Left renal cortex interstitium (tissue), 4 donors: Measurements from ENCODE around the gene RPS6KA1. TPM values are rescaled to one million over a fixed set of nuclear protein-coding genes. Genes with fewer than 3 reads are reported as not detected.
A peak's percentile ranks its signal among the peaks of the same experiment; 100 is the strongest.
"Not testable (repeated sequence)": the region's sequence is repeated elsewhere in the genome, so short reads cannot be mapped to it uniquely, and the experiment has no call there.

Source experiments
- DNase-seq, 4 donors: peaks; one replicate each; pipeline ENCODE4 v3.0.0-alpha.2; 2013; ENCODE audit warnings: low read depth in 4 of 4, low spot score in 2 of 4, missing footprints in 1 of 4
- polyA plus RNA-seq, 4 donors: library from polyadenylated mRNA; unstranded; fragments of 120-200 nt; gene quantifications; one replicate each; pipeline ENCODE4 v1.2.1, GENCODE V29; 2013; ENCODE audit not compliant: insufficient read length in 4 of 4

Gene RPS6KA1
- polyA plus RNA-seq, result 10 to 100 TPM; 20.3 to 30.2 (median 21.8) TPM

DNA sequence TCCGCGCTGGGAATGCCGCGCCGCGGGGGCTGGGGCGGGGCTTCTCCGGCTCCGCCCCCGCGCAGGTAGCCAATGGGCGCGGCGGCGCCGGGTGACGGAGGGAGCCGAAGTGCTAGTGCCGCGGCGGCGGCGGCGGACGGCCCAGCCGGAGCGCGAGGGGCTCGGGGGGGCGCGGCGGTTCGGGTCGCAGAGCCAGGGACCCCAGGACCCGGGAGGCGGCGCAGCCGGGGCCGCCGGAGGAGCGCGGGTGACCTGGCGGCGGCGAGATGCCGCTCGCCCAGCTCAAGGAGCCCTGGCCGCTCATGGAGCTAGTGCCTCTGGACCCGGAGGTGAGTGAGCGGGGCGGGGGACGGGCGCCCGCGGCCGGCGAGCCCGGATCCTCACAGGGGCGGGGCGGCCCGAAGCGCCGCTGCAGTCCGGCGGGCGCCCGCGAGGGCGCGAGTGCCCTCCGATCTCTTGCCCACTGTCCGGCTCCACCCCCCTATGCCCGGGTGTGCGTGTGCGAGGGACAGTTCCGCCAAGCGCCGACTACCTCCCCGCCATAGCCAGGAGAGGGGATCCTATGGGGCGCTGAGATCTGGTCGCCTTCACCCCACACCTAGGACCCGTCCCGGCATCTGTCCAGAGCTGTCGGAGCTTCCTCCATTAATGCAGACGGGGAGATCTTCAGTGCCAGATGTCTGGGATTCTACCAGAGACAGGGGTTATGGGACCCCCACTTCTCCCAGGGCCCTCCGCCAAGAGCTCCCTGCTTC lies at the start of gene RPS6KA1:
Gene RPS6KA1, plus strand, starts transcription at position 107 of the 755 bp plus-strand sequence. Its CDS starts 160 bp downstream, at position 267.
- DNase-seq, result peak in 2 of 4 donors; percentile 48 to 56

DNA sequence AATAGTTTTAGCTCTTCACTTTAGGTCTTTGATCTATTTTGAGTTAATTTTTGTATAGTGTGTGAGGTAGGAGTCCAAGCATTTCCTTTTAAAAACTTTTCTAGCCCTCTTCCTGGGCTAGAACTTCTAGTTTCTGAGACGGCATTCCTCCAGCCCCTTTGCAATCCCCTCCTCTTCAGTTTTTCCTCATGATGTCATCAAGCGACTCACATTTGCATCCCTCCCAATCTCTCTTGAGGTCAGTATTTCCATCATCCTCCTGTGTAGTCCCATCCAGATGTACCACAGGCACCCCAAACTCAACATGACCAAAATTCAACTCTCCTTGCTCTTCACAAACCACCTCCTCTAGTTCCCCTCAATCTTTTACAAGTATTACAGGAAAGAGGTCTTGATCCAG lies 46.6 kb upstream of the RPS6KA1 start:
- no peak for DNase-seq

DNA sequence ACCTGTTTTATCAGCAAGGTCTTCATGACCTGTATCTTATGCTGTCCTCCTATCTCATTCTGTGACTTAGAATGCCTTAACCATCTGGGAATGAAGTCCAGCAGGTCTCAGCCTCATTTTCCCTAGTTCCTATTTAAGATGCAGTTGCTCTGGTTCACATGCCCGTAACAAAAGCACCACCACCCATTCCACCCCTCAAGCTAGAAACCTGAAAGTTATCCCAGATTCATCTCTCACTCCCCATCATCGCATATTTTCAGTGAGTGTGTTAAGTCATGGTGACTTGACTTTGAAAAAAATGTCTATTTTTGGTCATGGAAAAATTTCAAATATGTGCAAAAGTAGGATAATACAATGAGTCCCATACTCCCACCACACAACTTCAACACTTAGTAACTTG lies 45.6 kb upstream of the RPS6KA1 start:
- DNase-seq, result no peak

DNA sequence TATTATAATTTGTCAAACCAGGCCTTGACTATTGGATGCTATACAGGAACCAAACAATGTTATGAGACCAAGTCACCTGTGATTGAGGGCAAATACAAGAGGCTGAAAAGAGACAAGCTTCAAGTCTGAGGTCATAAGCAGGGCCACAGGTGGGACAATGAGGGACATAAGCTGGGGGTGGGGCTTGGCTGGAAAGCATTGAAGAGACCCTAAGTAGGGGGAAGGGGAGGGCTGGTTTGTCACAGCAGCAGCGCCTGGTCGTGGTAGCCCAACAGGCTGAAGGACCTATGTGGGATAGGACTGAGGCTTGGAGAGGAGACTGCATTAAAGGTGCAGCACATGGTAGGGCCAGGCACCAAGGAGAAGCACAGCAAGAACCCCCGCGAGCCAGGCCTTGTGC lies 39.4 kb upstream of the RPS6KA1 start:
- no peak for DNase-seq

DNA sequence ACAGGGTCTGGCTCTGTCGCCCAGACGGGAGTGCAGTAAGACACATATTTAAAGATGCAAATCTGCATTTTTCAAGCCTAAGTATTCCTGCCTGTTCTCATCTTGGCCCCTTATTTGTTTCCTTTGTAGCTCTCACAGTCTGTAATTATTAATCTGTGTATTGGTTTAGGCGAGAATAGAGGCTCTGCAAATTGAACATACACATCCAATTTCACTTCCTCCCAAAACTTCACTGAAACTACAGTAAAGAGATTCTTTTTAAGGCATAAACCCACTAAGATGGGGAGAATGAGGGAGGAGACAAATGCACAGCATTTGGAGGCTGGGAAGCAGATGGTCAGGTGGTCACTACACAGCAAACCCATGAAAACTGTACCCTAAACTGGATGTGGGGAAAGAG lies 36.3 kb upstream of the RPS6KA1 start:
- no peak for DNase-seq

DNA sequence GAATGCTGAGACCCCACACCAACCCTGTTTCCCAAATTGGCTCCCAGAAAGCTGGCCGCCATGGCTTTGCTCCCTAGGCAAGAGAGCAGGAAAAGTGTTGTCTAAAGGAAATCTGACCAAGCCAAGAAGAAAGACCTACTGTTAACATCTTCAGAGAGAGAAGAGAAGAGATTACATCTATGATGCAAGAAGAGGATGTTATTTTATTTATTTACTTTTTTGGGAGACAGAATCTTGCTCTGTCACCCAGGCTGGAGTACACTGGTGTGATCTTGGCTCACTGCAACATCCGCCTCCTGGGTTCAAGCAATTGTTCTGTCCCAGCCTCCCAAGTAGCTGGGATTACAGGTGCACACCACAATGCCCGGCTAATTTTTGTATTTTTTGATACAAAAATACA lies 35.6 kb upstream of the RPS6KA1 start:
- DNase-seq, result no peak

DNA sequence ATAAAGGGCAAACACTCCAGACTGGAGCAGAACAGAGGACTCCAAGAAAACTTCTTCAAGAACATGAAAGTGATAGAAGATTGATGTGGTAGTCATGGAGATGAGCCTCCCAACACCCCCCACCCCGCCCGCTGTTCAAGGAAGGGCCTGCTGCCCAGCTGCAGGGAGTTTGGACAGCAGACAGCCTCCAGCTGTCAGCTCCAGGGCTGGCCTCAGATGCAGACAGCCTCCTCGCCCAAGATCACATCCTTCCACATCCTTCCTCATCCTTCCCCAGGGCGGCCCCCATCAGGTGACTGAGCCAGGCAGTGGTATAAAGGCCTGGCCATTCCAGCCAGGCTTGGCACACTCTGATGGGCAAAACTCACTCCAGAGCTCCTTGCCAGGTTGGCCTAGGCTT lies 32.7 kb upstream of the RPS6KA1 start:
- DNase-seq, result peak in 2 of 4 donors; percentile 19 to 44

DNA sequence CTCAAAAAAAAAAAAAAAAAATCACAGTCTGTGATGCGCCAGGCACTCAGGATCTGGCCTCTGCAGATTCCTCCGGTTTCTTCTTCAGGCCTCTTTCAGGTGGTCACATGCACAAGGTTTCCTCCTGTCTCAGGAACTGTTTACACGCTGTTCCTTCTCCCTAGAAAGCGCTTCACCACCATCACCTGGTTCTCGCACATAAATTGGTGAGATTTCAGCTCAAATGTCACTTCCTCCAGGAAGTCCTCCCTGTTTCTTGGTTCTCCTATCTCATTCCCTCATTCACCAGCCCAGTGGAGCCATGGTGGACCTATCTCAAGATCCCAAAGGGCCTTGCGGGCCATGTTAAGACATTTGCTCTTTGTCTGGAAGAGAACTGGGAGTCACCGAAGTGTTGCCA lies 30.7 kb upstream of the RPS6KA1 start:
- DNase-seq, result no peak

DNA sequence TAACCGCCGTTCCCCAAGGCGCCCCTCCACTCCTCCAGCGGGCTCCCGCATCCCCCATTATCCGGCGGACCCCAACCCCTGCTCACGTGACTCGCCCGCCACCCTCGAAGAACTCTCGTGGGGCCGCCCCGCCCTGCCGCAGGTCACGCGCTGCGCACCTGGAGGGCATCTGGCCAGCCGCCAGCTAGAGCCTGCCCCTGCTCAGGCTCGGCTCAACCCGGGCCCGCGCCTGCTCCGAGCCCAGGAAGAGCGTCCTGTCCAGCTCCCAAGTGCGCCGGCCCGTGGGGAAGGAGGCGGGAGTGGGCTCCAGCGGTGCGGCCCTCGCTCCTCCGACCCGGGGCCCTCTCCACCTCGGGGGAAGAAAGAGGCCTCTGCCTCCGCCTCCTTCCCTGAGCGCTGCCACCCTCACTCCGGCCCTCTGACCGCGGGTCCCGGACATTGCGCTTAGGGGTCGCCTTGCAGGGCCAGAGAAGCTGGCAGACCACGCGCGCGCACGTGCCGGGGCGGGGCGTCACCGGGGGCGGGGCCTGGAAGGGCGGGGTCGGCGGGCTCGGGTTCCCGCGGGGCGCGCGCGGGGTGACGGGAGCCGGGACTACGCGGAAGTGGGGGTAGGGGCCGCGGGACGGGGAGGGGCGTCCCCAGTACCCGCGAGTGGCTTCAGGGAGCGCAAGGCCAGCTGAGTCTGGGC lies 28.9 kb upstream of the RPS6KA1 start:
- DNase-seq, result peak; percentile 64 to 82 (median 72)

DNA sequence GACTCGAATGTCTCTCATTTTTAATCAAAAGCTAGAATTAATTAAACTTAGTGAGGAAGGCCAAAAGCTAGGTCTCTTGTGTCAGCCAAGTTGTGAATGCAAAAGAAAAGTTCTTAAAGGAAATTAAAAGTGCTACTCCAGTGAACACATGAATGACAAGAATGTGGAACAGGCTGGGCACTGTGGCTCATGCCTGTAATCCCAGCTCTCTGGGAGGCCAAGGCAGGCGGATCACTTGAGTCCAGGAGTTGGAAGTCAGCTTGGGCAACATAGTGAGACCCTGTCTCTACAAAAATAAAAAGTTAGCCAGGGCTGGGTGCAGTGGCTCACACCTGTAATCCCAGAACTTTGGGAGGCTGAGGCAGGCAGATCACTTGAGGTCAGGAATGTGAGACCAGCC lies 18.9 kb upstream of the RPS6KA1 start:
- not testable (repeated sequence) for DNase-seq

DNA sequence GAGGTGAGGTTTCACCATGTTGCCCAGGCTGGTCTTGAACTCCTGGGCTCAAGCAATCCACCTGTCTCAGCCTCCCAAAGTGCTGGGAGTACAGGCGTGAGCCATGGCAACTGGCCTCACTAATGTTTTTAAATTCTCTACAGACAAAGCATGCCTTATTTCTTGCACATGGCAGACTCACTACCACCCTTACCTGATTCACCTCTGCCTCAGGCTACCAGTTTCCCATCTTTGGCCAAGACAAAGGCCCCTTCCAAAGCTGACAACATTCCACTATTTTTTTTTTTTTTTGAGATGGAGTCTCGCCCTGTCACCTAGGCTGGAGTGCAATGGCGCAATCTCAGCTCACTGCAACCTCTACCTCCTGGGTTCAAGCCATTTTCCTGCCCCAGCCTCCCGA lies 13.7 kb upstream of the RPS6KA1 start:
- not testable (repeated sequence) for DNase-seq

DNA sequence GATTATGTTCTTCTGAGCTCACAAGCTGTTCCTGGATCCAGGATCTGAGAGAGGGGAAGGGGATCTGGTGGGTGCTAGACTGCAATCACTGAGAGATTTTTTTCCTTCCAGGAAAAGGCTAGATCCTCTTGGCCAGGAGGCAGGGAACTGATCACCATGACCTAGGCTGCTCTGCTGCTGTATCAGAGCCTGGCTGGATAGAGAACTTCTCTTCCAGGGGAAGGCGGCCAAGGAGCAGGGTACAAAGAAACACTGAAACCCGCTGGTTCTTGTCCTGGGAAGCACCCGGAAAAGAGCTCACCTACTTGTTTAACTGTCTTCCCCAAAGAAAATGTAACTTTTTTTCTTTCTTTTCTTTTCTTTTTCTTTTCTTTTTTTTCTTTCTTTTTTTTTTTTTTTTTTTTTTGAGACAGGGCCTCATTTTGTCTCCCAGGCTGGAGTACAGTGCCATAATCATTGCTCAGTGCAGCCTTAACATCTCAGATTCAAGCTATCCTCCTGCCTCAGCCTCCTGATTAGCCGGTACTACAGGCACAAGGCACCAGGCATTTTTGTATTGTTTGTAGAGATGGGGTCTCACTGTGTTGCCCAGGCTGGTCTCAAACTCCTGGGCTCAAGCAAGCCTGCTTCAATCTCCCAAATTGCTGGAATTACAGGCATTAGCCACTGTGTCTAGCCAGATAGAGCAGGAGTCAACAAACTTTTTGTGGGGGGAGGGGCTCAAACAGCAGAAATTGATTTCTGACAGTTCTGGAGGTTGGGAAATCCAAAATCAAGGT lies 12.4 kb upstream of the RPS6KA1 start:
- DNase-seq, result no peak

DNA sequence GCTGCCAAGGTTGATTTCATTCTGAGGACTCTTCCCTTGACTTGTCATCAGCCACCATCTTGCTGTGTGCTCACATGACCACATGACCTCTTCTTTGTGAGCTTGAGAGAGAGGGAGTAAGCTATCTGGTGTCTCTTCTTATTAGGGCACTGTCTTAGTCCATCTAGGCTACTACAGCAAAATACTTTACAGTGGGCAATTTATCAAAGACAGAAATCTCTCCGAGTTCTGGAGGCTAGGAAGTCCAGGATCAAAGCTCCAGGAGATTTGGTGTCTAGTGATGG lies 11.9 kb upstream of the RPS6KA1 start:
- DNase-seq, result no peak

DNA sequence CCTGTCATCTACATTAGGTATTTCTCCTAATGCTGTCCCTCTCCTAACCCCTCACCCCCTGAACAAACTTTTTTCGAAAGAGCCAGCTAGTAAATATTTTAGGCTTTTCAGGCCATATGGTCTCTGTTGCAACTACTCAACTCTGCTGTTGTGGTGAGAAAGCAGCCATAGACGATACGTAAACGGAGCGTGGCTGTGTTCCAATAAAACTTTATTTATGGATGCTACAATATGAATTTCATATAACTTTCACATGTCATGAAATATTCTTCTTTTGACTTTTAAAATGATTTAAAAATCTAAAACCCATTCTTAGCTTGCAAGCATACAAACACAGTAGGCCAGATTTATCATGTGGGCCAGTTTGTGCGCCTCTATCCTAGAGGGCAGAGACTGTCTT lies 11.2 kb upstream of the RPS6KA1 start:
- no peak for DNase-seq

DNA sequence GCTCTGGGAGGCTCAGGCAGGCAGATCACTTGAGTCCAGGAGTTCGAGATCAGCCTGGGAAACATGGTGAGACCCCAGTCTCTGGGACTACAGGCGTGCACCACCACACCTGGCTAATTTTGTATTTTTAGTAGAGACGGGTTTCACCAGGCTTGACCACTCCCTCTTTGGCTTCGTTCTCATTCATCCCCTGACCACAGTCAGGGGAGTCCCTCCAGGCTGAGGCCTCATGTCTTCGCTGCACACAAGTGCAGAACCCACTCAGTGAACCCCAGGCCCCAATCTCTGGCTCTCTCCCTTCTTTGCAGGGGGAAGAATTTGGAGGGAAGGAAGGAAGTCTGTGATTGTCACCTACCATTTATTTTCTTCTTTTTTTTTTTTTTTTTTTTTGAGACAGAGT lies 9.2 kb upstream of the RPS6KA1 start:
- DNase-seq, result no peak

DNA sequence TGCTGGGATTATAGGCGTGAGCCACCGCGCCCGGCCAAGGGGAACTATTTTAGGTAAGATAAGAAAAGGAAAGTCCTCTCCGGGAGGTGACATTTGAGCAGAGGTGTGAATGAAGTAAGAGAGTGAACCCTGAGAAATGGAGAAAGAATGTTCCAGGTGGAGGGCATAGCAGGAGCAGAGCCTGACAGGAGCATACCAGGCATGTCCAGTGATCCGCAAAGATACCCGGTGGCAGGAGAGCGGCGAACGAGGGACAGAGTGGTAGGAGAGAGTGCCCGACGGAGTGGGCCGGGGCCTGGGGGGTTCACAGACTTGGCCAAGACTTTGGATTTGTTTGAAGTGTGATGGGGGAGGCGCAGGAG lies 7.9 kb upstream of the RPS6KA1 start:
- DNase-seq, result no peak

DNA sequence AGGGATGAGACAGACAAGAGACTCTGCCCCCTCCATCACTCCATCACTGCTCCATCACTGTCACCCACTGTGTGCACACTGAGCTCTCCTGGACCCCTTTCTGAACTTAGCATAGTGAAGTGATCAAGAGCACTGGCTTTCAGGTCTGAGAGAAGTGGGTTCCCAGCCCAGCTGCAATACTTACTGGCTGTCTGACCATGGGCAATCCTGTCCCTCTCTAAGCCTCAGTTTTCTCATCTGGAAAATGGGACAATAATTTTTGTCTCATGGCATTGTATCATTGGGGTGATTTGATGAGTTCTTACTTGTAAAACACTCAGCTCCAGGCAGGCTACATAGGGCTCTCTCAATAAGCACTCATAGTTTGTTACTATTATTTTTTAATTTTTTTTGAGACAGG lies 7.5 kb upstream of the RPS6KA1 start:
- DNase-seq, result no peak

DNA sequence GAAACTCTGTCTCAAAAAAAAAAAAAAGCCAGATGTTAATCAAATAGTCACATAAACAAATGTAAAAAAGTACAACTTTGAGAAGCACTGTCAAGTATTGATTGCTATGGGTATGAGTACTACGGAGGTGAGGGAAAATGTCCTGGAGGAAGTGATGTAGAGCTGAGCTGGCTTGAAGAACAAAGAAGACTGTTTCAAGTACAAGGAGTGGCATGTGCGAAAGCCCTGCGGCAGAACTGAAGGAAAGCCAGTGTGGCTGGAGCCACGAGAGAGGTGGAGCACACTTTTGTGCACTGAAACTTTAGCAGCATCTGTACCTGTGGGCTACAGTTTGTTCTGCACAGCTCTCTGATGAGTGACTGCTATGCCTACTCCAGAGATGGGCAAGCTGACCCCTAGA lies 5.4 kb upstream of the RPS6KA1 start:
- DNase-seq, result no peak

DNA sequence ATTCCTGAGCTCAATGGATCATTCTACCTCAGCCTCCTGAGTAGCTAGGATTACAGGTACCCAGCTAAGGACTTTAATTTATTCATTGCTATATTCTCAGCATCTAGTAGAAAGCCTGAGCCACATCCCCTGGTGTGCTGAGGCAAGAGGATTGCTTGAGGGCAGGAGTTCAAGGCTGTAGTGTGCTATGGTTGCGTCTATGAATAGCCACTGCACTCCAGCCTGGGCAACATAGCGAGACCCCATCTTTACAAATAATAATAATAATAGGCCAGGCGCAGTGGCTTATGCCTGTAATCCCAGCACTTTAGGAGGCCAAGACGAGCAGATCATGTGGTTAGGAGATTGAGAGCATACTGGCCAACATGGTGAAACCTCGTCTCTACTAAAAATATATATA lies 3.3 kb upstream of the RPS6KA1 start:
- DNase-seq, result no peak

DNA sequence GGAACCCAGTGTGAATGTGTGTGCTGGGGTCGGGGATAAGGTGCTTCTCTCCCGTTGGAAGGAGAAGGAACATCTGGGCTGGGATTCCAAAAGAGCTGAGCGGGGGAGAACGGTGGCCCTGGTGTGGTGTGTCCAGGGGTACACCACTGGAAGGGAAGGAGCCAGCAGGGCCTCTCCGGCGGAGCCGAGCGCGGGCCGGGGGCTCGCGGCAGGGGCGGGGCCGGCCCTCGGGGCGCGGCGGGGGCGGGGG lies 231 bp upstream of the RPS6KA1 start:
- DNase-seq, result no peak

DNA sequence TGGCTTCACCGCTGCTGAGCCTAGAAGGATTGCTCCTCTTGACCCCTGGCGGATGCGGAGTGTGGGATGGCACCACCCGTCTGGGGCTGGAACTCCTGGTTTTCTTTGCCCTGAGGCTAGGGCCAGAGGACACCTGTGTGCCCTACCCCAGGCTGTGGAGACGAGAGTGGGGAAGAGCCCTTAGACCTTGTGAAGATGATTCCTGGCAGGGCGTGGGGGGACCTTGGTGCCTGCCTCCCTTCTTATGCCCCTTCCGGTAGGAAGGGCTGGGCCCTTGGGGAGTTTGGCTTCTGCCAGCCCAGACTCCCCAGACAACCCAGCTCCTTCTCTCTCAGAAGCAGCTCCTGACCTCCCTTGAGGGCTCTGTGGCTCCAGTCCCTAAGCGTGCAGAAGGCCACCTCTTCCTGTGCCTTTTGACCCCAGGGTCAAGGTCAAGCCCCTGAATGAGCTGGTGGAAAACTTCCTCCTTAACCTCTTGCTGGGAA lies 891 bp downstream of the RPS6KA1 start:
- DNase-seq, result no peak
